Umbilical cord (tissue), 2 donors: ENCODE results near the gene CNTNAP2. TPM values are rescaled to one million over a fixed set of nuclear protein-coding genes. Genes with fewer than 3 reads are reported as not detected.

Experiments used
- DNase-seq: peaks from one replicate; pipeline ENCODE4 v3.0.0-alpha.2; 2015; ENCODE audit warnings: low spot score
- total RNA-seq: library from RNA; depleted of rRNA; stranded (reverse); fragments of >200 nt; gene quantifications from one replicate; pipeline ENCODE4 v1.2.3, GENCODE V29; 2014; ENCODE audit warnings: low replicate concordance; ENCODE audit not compliant: insufficient read depth

Gene CNTNAP2
- total RNA-seq, 1 donor from 2014 or later, result 81.1 TPM

DNA sequence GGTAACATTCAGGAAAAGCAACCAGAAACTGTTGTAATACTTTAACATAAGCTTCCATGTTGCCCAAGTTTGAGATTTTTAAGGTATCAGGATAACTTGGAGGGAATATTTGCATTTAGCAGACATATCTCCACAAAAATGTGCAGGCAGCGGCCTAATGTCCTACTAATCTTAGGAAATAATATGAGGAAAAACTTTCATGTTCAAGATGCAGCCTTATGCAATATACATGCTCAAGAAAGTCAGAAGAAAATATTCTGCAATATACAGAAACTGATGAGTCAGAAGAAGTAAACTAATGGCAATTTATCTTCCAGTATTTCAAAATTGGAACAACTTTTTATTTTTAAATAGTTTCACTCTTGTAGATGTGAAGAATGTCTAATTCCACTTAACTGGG is 2010.8 kb downstream of the CNTNAP2 start:
- peak; percentile 59 for DNase-seq

DNA sequence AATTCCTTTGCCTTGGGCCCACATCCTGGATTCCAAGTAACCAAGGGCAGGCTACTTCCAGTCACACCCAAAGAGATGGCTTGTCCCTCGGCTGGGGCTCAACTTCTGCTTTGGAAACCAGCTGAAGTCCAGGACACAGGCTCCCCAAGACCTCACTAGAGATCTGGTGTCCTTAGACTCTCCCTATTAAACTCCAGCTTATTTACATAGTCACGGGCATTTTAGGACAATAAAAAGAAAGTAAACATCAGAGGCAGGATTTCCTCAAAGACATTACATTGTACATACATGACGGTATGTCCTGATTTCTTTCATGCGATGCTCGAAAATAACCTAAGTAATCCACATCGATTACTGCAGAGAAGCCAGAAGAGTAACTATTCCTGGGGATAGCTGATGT is 2012.4 kb downstream of the CNTNAP2 start:
- no peak for DNase-seq

- peak; percentile 79 for DNase-seq
Observed at GRCh38 chr7:148135116-148135515, 2018.5 kb downstream of the CNTNAP2 start.

GRCh38 chr7:148135997-148136396 is 2019.4 kb downstream of the CNTNAP2 start:
- no peak for DNase-seq

- DNase-seq, result peak; percentile 51
Observed at GRCh38 chr7:148142660-148143248, 2026.2 kb downstream of the CNTNAP2 start.

GRCh38 chr7:148144827-148145226 is 2028.2 kb downstream of the CNTNAP2 start:
- no peak for DNase-seq

DNA sequence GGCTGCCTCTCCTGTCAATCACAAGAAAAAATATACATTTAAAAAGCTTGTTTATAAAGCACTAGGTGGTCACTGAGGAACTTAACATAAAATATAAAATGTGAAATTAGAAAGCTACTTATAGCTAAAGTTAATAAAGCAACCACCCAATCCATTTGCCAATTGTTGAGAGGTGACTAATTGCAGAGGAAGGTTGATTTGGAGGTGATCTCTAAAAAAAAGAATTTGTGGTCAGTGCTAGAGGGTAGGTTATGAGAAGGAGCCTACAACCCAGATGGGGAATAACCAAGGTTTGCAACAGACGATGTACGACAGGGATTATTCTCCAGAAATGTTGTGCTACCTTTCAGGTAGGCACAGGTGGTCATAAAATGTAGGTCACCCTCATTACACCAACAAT is 2029.7 kb downstream of the CNTNAP2 start:
- no peak for DNase-seq

- no peak for DNase-seq
Observed at GRCh38 chr7:148147438-148147837, 2030.8 kb downstream of the CNTNAP2 start.

DNA sequence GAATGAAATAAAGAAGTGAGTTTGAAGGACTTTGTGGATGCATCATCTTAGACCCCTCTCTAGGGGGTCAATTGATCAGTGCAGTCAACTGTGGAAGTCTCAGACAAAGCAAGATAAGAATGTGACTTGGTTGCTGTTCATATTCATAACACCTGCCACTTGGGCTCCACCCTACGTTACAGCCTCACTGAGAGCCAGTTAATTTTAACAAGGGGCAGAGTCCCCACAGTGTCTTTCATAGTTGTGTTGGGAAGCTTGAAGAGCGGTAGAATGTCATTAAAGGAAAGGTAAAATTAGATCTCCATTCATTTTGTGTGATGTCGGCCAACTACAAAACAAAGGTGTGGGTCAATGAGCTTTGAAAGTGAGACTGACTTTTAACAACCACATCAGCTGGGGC is 2031.9 kb downstream of the CNTNAP2 start:
- no peak for DNase-seq

- no peak for DNase-seq
Observed at GRCh38 chr7:148149730-148150129, 2033.1 kb downstream of the CNTNAP2 start.

DNA sequence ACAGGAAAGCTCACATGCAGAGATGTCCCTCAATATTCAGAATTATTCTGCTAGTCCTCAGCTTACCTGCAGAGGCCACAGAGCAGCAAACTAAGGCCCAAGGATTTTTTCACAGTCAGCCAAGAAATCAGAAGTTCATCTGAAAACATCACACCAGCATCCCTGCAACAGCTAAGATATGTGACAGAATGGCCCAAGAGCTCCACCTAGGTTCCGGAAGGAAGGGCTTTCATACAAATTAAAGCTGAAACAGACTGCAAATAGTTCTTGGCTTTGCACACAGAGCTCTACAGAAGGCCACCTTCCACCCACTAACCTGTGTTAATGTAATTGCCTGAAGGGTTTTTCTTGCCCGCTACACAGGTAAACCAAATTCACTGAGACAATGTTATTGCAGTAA is 2035.2 kb downstream of the CNTNAP2 start:
- no peak for DNase-seq

- DNase-seq, result peak; percentile 89
Observed at GRCh38 chr7:148153616-148154284, 2037.1 kb downstream of the CNTNAP2 start.

DNA sequence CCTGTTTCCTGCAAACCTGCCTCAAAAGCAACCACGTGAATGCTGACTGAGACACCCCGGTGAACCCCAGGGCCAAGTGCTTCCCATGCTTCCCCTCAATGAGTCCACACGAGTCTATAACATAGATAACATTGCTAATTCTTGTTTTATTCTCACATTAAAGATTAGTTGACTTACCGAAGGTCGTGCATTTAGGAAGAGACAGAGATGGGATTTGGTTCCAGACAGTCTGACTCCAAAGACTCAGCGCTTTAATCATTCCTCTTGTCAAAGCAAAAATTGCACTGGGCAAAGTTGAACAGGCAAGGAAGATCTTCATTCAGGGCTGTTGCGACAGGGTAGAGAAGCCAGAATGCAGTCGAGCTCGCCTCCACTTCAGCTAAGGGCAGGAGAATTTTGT is 2038.4 kb downstream of the CNTNAP2 start:
- peak; percentile 89 for DNase-seq

DNA sequence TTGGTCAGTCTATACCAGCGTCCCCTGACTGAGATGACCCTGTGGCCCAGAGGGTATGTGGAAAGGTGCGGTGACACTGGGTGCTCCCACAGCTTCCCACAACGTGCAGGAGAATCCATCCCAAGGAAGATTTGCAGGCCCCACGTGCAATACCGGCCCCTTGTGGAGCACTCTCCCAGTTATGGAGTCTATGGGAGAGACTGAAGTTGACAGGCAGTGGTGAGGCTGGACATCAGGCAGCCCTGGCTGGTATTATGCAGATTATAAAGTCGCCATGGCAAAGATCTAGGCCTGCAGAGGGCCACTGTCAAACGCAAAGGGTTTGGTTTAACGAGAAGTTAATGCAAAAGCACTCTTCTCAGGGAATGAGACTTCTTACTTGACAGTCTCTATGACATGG is 2039.2 kb downstream of the CNTNAP2 start:
- no peak for DNase-seq

DNA sequence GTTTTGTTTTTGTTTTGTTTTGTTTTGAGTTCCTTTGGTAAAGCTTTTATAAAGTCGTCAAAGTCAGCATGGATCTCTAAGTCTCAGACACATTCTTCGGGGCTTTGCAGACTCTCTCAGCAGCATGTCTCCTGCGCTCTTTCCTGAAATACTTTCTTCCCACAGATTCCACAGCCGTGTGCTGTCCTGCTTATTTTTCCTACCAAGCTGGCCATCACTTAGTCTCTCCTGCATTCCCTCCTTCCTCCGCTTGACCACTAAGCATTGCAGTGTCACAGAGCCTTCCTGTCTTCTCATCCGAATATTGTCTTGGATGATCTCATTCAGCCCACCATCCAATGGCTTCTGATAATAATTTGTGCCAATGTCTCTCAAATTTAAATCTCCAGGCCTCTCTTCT is 2039.6 kb downstream of the CNTNAP2 start:
- DNase-seq, result peak; percentile 77

DNA sequence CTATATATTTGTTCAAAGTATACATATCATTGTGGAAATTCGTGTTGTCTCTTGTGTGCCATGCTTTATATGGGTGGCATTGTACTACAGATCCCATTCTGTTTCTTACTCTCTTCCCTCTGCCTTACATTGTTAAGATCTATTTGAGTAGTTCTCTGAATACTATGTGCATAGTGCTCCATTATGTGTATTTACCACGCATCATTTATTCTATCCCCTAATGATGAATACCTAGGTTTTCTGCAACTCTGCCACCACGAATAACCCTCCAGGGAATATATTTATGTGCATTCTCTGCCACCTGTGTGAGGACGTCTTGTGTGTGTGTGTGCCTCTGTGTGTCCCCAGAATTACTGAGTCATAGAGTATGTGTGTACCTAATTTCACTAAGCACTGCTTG is 2042.7 kb downstream of the CNTNAP2 start:
- no peak for DNase-seq

- DNase-seq, result peak; percentile 86
Observed at GRCh38 chr7:148161776-148162175, 2045.2 kb downstream of the CNTNAP2 start.

DNA sequence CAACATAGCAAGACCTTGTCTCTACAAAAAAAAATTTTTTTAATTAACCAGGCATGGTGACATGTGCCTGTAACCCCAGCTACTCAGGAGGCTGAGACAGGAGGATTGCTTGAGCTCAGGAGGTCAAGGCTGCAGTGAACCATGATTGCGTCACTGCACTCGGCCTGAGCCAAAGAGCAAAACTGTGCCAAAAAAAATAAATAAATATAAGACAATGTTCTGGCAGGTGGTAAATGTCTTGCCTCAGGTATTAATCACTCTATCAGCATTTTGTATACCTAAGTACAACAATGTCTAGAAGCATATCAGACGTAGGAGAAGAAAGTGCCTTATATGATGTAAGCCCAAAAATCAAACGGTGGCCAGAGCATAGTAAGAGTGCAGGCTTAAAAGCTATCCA is 2046.2 kb downstream of the CNTNAP2 start:
- DNase-seq, result no peak

- DNase-seq, result no peak
Observed at GRCh38 chr7:148163246-148163645, 2046.6 kb downstream of the CNTNAP2 start.

- DNase-seq, result no peak
Observed at GRCh38 chr7:148172920-148173319, 2056.3 kb downstream of the CNTNAP2 start.

DNA sequence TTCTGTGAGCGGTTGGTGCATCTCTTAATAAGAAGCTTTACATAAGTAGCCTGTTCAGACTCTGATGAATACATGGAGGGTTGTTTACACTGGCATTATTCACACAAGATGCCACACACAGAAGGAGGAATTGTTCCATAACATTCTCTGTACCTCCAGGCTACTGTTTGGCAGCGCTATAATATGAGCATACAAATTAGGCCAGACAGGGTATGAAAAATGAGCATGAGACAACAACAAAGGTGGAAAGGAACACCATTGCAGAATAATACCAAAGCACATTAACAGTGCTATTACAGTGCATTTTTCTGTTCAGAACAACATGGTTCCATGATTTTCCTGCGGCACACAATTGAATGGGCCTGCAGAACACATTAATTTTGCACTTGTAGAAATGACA is 2056.8 kb downstream of the CNTNAP2 start:
- no peak for DNase-seq

- DNase-seq, result no peak
Observed at GRCh38 chr7:148174376-148174775, 2057.8 kb downstream of the CNTNAP2 start.

DNA sequence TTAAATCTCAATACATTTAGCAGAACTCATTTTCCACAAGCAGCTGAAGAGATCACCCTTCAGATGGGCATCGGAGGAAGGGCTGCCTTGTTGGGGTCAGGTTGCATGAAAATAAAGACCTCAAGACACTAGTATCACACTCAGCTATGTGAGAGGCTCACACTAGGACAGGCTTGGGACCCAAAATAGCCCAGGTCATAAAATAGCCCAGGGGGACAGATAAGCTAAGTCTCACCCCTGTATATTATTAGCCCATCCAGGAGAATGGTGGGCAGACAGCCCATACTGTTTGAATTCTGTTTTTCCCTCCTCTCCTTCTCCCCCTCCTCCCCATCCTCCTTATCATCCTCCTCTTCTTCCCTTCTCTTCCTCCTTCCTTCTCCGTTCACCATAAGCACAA is 2058.9 kb downstream of the CNTNAP2 start:
- no peak for DNase-seq

- peak; percentile 52 for DNase-seq
Observed at GRCh38 chr7:148177972-148178371, 2061.4 kb downstream of the CNTNAP2 start.
